GM21737 (cell line): Measurements from ENCODE around the gene DNAJC16.

Experiments
- ATAC-seq: cut with Tn5 transposase; IDR thresholded peaks from one replicate; pipeline ENCODE4 v1.9.1; 2021; ENCODE audit warnings: mild to moderate bottlenecking, moderate library complexity; ENCODE audit not compliant: unreplicated experiment

Gene DNAJC16

GRCh38 chr1:15618655-15619525 is 92.2 kb downstream of the DNAJC16 start:
- no peak for ATAC-seq

GRCh38 chr1:15620155-15620545 is 93.5 kb downstream of the DNAJC16 start:
- no peak for ATAC-seq

DNA sequence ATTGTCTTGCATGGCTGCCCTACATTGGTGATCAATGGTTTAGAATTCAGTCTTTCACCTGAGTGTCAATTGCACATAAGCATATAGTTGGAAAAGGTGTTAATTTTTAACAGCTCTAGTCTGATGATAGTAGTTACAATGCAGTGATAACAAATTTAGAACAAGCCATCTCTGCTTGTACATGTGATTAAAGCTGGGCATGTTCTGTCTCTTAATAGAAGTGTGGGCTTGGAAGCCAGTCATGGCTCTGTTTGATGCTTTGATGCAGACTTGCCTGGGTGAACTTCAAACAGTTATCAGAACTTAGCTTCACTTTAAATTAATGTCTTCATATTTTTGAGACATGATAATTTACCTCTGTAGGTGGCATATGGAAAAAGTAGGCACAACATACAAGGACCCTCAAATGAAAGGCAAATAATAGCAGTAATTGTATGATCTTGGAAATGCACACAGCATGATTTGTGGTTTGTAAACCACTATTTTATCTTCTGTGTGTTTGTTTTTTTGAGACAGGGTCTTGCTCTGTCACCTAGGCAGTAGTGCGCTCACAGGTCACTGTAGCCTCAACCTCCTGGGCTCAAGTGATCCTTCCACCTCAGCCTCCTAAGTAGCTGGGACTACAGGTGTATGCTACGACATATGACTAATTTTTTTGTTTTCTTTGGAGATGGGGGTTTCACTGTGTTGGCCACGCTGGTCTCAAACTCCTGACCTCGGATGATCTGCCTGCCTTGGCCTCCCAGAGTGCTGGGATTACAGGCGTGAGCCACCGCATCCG is 94.4 kb downstream of the DNAJC16 start:
- ATAC-seq: no peak

DNA sequence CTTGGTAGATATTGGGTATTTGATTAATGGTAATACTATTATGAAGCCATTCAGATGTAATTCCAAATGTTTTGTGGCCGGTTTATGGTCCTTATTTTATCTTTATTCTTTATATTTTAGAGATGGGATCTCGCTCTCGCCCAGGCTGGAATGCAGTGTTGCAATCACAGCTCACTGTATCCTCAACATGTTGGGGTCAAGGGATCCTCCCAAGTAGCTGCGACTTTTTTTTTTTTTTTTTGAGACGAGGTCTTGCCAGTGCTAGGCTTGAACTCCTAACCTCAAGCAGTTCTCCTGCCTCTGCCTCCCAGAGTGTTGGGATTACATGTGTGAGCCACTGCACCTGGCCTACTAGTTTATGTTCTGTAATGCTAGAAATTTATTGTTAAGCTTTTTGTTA is 95.3 kb downstream of the DNAJC16 start:
- no peak for ATAC-seq

- no peak for ATAC-seq
These were observed 96.2 kb downstream of the DNAJC16 start for GRCh38 chr1:15622712-15623373.

DNA sequence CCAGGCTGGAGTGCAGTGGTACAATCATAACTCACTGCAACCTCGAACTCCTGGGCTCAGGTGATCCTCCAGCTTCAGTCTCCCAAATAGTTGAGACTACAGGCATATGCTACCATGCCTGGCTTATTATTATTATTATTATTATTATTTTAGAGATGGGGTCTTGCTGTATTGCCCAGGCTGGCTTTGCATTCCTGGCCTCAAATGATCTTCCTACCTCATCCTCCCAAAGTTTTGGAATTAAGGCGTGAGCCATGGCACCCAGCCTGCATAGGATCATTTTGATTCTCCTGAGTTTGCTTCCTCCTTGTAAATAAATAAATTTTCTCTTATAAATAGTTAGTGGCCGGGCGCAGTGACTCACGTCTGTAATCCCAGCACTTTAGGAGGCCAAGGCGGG is 96.8 kb downstream of the DNAJC16 start:
- no peak for ATAC-seq

GRCh38 chr1:15624133-15624714 is 97.6 kb downstream of the DNAJC16 start:
- no peak for ATAC-seq

DNA sequence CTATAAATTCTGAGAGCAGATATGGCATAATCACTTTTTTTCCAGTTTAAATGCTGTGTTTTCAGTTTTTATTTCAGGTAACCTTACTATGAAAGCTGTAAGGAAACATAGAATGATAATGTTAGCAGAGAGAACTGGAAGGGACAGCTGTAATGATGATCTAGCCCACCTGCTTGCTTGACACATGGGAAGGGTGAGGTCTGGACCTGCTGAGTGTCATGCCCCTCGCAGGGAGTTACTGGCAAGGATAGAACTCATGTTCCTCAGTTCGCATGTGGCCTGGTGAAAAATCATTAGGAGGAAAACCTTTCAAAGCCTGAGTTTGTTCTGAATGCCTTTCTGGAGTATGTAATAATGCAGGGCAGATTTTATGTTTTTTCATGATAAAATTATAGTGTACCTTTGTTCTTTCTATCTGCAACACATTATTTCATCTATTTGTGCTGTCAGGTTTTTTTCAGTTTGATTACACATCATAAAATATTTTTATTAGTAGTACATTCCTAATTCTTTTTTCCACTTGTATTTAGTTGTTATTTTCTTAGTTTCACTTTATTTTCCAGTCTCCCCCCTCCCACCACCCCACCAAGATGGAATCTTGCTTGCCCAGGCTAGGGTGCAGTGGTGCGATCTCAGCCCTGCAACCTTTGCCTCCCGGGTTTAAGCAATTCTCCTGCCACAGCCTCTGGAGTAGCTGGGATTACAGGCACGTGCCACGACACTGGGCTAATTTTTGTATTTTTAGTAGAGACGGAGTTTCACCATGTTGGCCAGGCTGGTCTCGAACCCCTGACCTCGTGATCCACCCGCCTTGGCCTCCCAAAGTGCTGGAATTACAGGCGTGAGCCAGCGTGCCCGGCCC is 98.6 kb downstream of the DNAJC16 start:
- no peak for ATAC-seq
